HepG2 (cell line): ENCODE measurements around the gene PRR36. TPM values are rescaled to one million over a fixed set of nuclear protein-coding genes. Genes with fewer than 3 reads are reported as not detected.

ENCODE experiments used
- ATF4 ChIP-seq, 2 experiments: fragments of 450-650 bp in 1 of 2; sonication (generic) in 1 of 2; formaldehyde crosslinking; IDR thresholded peaks; 2 replicates each; pipeline versions ENCODE4 v1.5.0 to v1.8.0; 2020 to 2022; ENCODE audit warnings: mild to moderate bottlenecking in 1 of 2, missing genetic modification reagents in 1 of 2
- DNMT3B ChIP-seq: conservative IDR thresholded peaks from 2 replicates; pipeline ENCODE4 v1.6.1; 2016; ENCODE audit warnings: missing biosample characterization, control low read depth
- EZH2 ChIP-seq: conservative IDR thresholded peaks from 2 replicates; pipeline ENCODE4 v1.6.1; 2012; ENCODE audit warnings: mild to moderate bottlenecking, low read depth, low read length, moderate library complexity
- FOXJ3 ChIP-seq: sonication (generic); formaldehyde crosslinking; IDR thresholded peaks from 2 replicates; pipeline ENCODE4 v1.4.0; 2020; ENCODE audit warnings: missing genetic modification reagents, mild to moderate bottlenecking, borderline replicate concordance
- HIC2 ChIP-seq: sonication (generic); formaldehyde crosslinking; IDR thresholded peaks from 2 replicates; pipeline ENCODE4 v1.9.0; 2022; ENCODE audit warnings: low read depth, missing genetic modification reagents
- KAT8 ChIP-seq: IDR thresholded peaks from 2 replicates; pipeline ENCODE4 v1.6.1; 2016; ENCODE audit warnings: missing genetic modification reagents, missing compliant biosample characterization
- MTA1 ChIP-seq: sonication (generic); formaldehyde crosslinking; IDR thresholded peaks from 2 replicates; pipeline ENCODE4 v1.4.0; 2020; ENCODE audit warnings: missing genetic modification reagents, mild to moderate bottlenecking, borderline replicate concordance
- MXI1 ChIP-seq: IDR thresholded peaks from 3 replicates; pipeline ENCODE4 v1.6.1; 2012; ENCODE audit warnings: low read depth, low read length, inconsistent platforms, borderline replicate concordance
- NFRKB ChIP-seq: fragments of 450-650 bp; IDR thresholded peaks from 2 replicates; pipeline ENCODE4 v1.6.1; 2017
- PLRG1 ChIP-seq: fragments of 450-650 bp; conservative IDR thresholded peaks from 2 replicates; pipeline ENCODE4 v1.6.1; 2016
- SIX4 ChIP-seq: sonication (generic); formaldehyde crosslinking; IDR thresholded peaks from 2 replicates; pipeline ENCODE4 v1.4.0; 2020; ENCODE audit warnings: missing genetic modification reagents
- SOX13 ChIP-seq, 3 experiments: fragments of 450-650 bp in 1 of 3; sonication (generic) in 1 of 3; formaldehyde crosslinking in 1 of 3; IDR thresholded peaks in 2 of 3; conservative IDR thresholded peaks in 1 of 3; 2 replicates each; pipeline versions ENCODE4 v1.5.0 to v1.6.1; 2016 to 2020; ENCODE audit warnings: antibody characterized with exemption in 1 of 3, mild to moderate bottlenecking in 1 of 3, missing compliant biosample characterization in 1 of 3, missing genetic modification reagents in 1 of 3, moderate library complexity in 1 of 3
- SRSF9 ChIP-seq: fragments of 200-400 bp; formaldehyde crosslinking; IDR thresholded peaks from 2 replicates; pipeline ENCODE4 v1.6.1; 2018; ENCODE audit warnings: borderline replicate concordance, mild to moderate bottlenecking, low read depth, low read length; ENCODE audit not compliant: insufficient read depth, poor library complexity, severe bottlenecking
- STAT6 ChIP-seq: sonication (generic); formaldehyde crosslinking; IDR thresholded peaks from 2 replicates; pipeline ENCODE4 v1.4.0; 2020; ENCODE audit warnings: missing genetic modification reagents, mild to moderate bottlenecking, borderline replicate concordance
- ZFP36L2 ChIP-seq: sonication (generic); formaldehyde crosslinking; IDR thresholded peaks from 2 replicates; pipeline ENCODE4 v1.4.0; 2020; ENCODE audit warnings: missing genetic modification reagents
- ZFX ChIP-seq: sonication (generic); formaldehyde crosslinking; IDR thresholded peaks from 2 replicates; pipeline ENCODE4 v1.4.0; 2020; ENCODE audit warnings: mild to moderate bottlenecking, low read depth, missing genetic modification reagents, moderate library complexity
- ZNF20 ChIP-seq: sonication (generic); formaldehyde crosslinking; IDR thresholded peaks from 2 replicates; pipeline ENCODE4 v1.4.0; 2020; ENCODE audit warnings: mild to moderate bottlenecking, moderate library complexity, missing genetic modification reagents
- ZNF296 ChIP-seq: sonication (generic); formaldehyde crosslinking; conservative IDR thresholded peaks from 2 replicates; pipeline ENCODE4 v1.5.0; 2020; ENCODE audit warnings: mild to moderate bottlenecking, missing genetic modification reagents
- ZNF382 ChIP-seq: sonication (generic); formaldehyde crosslinking; IDR thresholded peaks from 2 replicates; pipeline ENCODE4 v1.5.0; 2020; ENCODE audit warnings: missing genetic modification reagents, mild to moderate bottlenecking, borderline replicate concordance
- ZNF530 ChIP-seq: sonication (generic); formaldehyde crosslinking; IDR thresholded peaks from 2 replicates; pipeline ENCODE4 v1.5.0; 2020; ENCODE audit warnings: low read depth, mild to moderate bottlenecking, missing genetic modification reagents
- ZNF558 ChIP-seq: sonication (generic); formaldehyde crosslinking; IDR thresholded peaks from 2 replicates; pipeline ENCODE4 v1.9.0; 2022; ENCODE audit warnings: mild to moderate bottlenecking, missing genetic modification reagents, borderline replicate concordance
- polyA plus RNA-seq, 8 experiments: library from polyadenylated mRNA; depleted of rRNA in 3 of 8; stranded (reverse) in 7 of 8; unstranded in 1 of 8; fragments of >200 nt; fragmentation: Illumina TruSeq in 4 of 8; extraction: Trizol in 4 of 8; gene quantifications; 2 replicates each; pipeline versions ENCODE4 v1.2.1 to v1.2.3, GENCODE V29; 2011 to 2016; ENCODE audit warnings: low read depth in 4 of 8, missing spikeins in 1 of 8, mixed read lengths in 1 of 8; ENCODE audit not compliant: insufficient read depth in 1 of 8
- total RNA-seq, 5 experiments: library from RNA; depleted of rRNA; stranded (reverse); fragments of >200 nt; fragmentation: Illumina TruSeq; extraction: Trizol; gene quantifications; 2 replicates each; pipeline ENCODE4 v1.2.3, GENCODE V29; 2016; ENCODE audit warnings: low read depth in 1 of 5
- TF ChIP-seq, protein P1 (sequence below): sonication (generic); formaldehyde crosslinking; IDR thresholded peaks from 2 replicates; pipeline ENCODE4 v1.4.0; 2020; ENCODE audit warnings: mild to moderate bottlenecking, missing genetic modification reagents

The PRR36 gene
- total and polyA plus RNA-seq, 2 of the 13 experiments (the other 11 are each of a cell fraction or from before 2014, with no cell fraction given) = 0.07 to 0.17 TPM

DNA sequence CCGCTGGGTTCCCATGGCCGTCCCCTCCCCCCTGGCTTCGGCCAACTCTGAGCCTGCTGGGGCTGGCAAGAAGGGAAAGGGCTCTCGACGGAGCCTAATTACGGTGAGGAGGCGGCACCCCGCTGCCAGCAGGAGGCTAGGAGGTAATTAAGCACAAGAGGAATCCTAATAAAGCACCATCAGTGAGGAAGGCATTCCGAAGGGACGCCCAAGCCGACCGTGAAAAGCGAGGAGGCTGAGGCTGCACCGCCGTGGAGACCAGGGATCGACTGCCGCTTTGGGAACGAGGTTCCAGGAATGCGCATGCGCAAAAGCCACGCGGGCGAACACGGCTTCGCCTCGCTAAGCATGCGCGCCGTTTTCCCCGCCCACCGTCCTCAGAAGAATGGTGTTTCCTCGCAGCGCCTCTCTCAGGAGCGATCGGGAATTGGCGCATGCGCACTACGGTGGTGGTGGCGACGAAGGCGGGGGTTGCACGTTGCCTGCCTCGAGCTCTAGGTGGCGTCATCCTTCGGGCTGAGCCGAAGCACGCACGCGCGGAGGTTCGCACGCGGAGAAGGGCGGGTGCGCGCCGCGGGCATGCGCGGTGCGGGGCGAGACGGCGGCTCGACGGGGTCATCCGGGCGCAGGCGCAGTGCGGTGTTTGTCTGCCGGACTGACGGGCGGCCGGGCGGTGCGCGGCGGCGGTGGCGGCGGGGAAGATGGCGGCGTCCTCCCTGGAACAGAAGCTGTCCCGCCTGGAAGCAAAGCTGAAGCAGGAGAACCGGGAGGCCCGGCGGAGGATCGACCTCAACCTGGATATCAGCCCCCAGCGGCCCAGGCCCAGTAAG lies 29.3 kb upstream of the PRR36 start, which contains the start of gene MAP2K7 (continued):
- TF ChIP-seq SIX4 (CRISPR knock-in tag) = 0 out of 2 replicates have a peak, but pooled peaks have one; percentile 8
- TF ChIP-seq ZNF558 = no peak; the same call in 1 of the 2 replicates
- TF ChIP-seq STAT6 = no peak; the same call in 1 of the 2 replicates
- TF ChIP-seq, protein P1, sequence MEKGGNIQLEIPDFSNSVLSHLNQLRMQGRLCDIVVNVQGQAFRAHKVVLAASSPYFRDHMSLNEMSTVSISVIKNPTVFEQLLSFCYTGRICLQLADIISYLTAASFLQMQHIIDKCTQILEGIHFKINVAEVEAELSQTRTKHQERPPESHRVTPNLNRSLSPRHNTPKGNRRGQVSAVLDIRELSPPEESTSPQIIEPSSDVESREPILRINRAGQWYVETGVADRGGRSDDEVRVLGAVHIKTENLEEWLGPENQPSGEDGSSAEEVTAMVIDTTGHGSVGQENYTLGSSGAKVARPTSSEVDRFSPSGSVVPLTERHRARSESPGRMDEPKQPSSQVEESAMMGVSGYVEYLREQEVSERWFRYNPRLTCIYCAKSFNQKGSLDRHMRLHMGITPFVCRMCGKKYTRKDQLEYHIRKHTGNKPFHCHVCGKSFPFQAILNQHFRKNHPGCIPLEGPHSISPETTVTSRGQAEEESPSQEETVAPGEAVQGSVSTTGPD (CRISPR knock-in tag) = no peak
- no peak; the same call in 1 of the 2 replicates for TF ChIP-seq MTA1 (CRISPR knock-in tag)
- TF ChIP-seq SRSF9 = no peak
- no peak for TF ChIP-seq NFRKB
- TF ChIP-seq DNMT3B (CRISPR knock-in tag) = no peak
- no peak for TF ChIP-seq HIC2 (CRISPR knock-in tag)
- TF ChIP-seq ZNF530 (CRISPR knock-in tag) = no peak
- peak; percentile 80 for TF ChIP-seq ZFX (CRISPR knock-in tag)
- TF ChIP-seq ATF4 (CRISPR knock-in tag; IDR thresholded peaks at IDR 0.05) = peak in 1 of 2 experiments; percentile 88; a peak in 2 of 4 replicates
- TF ChIP-seq ZNF382 (CRISPR knock-in tag) = no peak
- TF ChIP-seq FOXJ3 (CRISPR knock-in tag) = no peak
- TF ChIP-seq MXI1 = peak; percentile 86; the same call in 1 of the 3 replicates
- TF ChIP-seq SOX13 (IDR thresholded peaks at IDR 0.05) = no peak
- TF ChIP-seq SOX13 (CRISPR knock-in tag; conservative IDR thresholded peaks at IDR 0.05 in 1 of 2, IDR thresholded peaks at IDR 0.05 in 1 of 2) = peak in 1 of 2 experiments; percentile 25; a peak in 2 of 4 replicates
- TF ChIP-seq PLRG1 = no peak
- TF ChIP-seq ZNF296 = no peak
- no peak for TF ChIP-seq ZFP36L2 (CRISPR knock-in tag)
- TF ChIP-seq EZH2 = no peak
- no peak for TF ChIP-seq ZNF20 (CRISPR knock-in tag)
- TF ChIP-seq KAT8 (CRISPR knock-in tag) = peak; percentile 79
